Neural cell (in vitro differentiated cells): ENCODE measurements around the gene IL7R. TPM values are rescaled to one million over a fixed set of nuclear protein-coding genes. Genes with fewer than 3 reads are reported as not detected.

Source experiments
- H2AFZ ChIP-seq: fragments of 200-600, 300-800 bp; sonication (generic), shearing (Covaris generic); 2 replicates; pipeline ENCODE4 v1.6.0; 2014; ENCODE audit warnings: low read depth, mild to moderate bottlenecking, antibody characterized with exemption, low read length, moderate library complexity
- H3F3A ChIP-seq: fragments of 200-600 bp; shearing (Covaris generic); 2 replicates; pipeline ENCODE4 v1.6.1; 2016; ENCODE audit warnings: mild to moderate bottlenecking, moderate library complexity, mixed read lengths, antibody characterized with exemption, low read length; ENCODE audit not compliant: insufficient read depth, poor library complexity, severe bottlenecking
- H3K27ac ChIP-seq: fragments of 200-600, 300-800 bp; sonication (generic), shearing (Covaris generic); 2 replicates; pipeline ENCODE4 v1.5.1; 2014; ENCODE audit warnings: mild to moderate bottlenecking, low read length, moderate library complexity
- H3K27me3 ChIP-seq: fragments of 300-800, 200-600 bp; sonication (generic), shearing (Covaris generic); 2 replicates; pipeline ENCODE4 v1.6.0; 2014; ENCODE audit warnings: mild to moderate bottlenecking, low read depth, low read length, moderate library complexity; ENCODE audit not compliant: insufficient read depth
- H3K36me3 ChIP-seq: fragments of 300-800, 200-600 bp; sonication (generic), shearing (Covaris generic); 2 replicates; pipeline ENCODE4 v1.5.1; 2014; ENCODE audit warnings: mild to moderate bottlenecking, antibody characterized with exemption, low read length, moderate library complexity; ENCODE audit not compliant: insufficient read depth
- H3K4me2 ChIP-seq: fragments of 300-800, 200-600 bp; sonication (generic), shearing (Covaris generic); 2 replicates; pipeline ENCODE4 v1.6.0; 2014; ENCODE audit warnings: mild to moderate bottlenecking, low read length
- H3K4me3 ChIP-seq: fragments of 300-800, 200-600 bp; sonication (generic), shearing (Covaris generic); 2 replicates; pipeline ENCODE4 v1.5.1; 2014; ENCODE audit warnings: mild to moderate bottlenecking, low read length, moderate library complexity
- H3K79me2 ChIP-seq: fragments of 200-600 bp; shearing (Covaris generic); replicated peaks from 2 replicates; pipeline ENCODE4 v1.6.0; 2014; ENCODE audit warnings: mild to moderate bottlenecking, low read length, moderate library complexity; ENCODE audit not compliant: insufficient read depth
- H3K9ac ChIP-seq: fragments of 300-800, 200-600 bp; sonication (generic), shearing (Covaris generic); 2 replicates; pipeline ENCODE4 v1.6.1; 2016; ENCODE audit warnings: mild to moderate bottlenecking, low read length, mixed read lengths
- H3K9me2 ChIP-seq: fragments of 200-600 bp; shearing (Covaris generic); 2 replicates; pipeline ENCODE4 v1.6.1; 2016; ENCODE audit warnings: mild to moderate bottlenecking, low read length, mixed read lengths; ENCODE audit not compliant: insufficient read depth
- H3K9me3 ChIP-seq: fragments of 200-600, 300-800 bp; sonication (generic), shearing (Covaris generic); 2 replicates; pipeline ENCODE4 v1.6.1; 2016; ENCODE audit warnings: mild to moderate bottlenecking, mixed run types, low read length, moderate library complexity, mixed read lengths
- H4K20me1 ChIP-seq: fragments of 200-600 bp; shearing (Covaris generic); 2 replicates; pipeline ENCODE4 v1.6.1; 2016; ENCODE audit warnings: mild to moderate bottlenecking, mixed run types; ENCODE audit not compliant: insufficient read depth
- EP300 ChIP-seq: fragments of 450-650 bp; conservative IDR thresholded peaks from 2 replicates; pipeline ENCODE4 v1.6.1; 2014; ENCODE audit warnings: antibody characterized with exemption, mild to moderate bottlenecking, moderate library complexity; ENCODE audit not compliant: poor library complexity, severe bottlenecking
- EZH2 ChIP-seq: fragments of 200-600, 300-800 bp; shearing (Covaris generic), sonication (generic); IDR thresholded peaks from 2 replicates; pipeline ENCODE4 v1.6.1; 2014; ENCODE audit warnings: antibody characterized with exemption, low read length, borderline replicate concordance, mild to moderate bottlenecking; ENCODE audit not compliant: insufficient read depth, poor library complexity, severe bottlenecking
- MXI1 ChIP-seq: fragments of 450-650 bp; conservative IDR thresholded peaks from 2 replicates; pipeline ENCODE4 v1.6.1; 2014; ENCODE audit warnings: antibody characterized with exemption, mild to moderate bottlenecking; ENCODE audit not compliant: poor library complexity, severe bottlenecking
- POLR2AphosphoS5 ChIP-seq: IDR thresholded peaks from 2 replicates; pipeline ENCODE4 v1.6.1; 2012
- RAD21 ChIP-seq: fragments of 450-650 bp; conservative IDR thresholded peaks from 2 replicates; pipeline ENCODE4 v1.6.1; 2014; ENCODE audit warnings: antibody characterized with exemption, mild to moderate bottlenecking, moderate library complexity
- REST ChIP-seq: IDR thresholded peaks from 2 replicates; pipeline ENCODE4 v1.6.1; 2012; ENCODE audit warnings: borderline replicate concordance
- SMC3 ChIP-seq: fragments of 450-650 bp; conservative IDR thresholded peaks from 2 replicates; pipeline ENCODE4 v1.6.1; 2014; ENCODE audit warnings: antibody characterized with exemption, mild to moderate bottlenecking, moderate library complexity; ENCODE audit not compliant: poor library complexity
- TAF1 ChIP-seq: IDR thresholded peaks from 2 replicates; pipeline ENCODE4 v1.6.1; 2012; ENCODE audit warnings: low read depth
- polyA plus RNA-seq: library from polyadenylated mRNA; depleted of rRNA; stranded (reverse); fragments of >200 nt; gene quantifications from 2 replicates; pipeline ENCODE4 v1.2.3, GENCODE V29; 2014
- TF ChIP-seq, protein P1 (sequence below): fragments of 450-650 bp; IDR thresholded peaks from 2 replicates; pipeline ENCODE4 v1.5.1; 2014; ENCODE audit warnings: antibody characterized with exemption, mild to moderate bottlenecking, moderate library complexity; ENCODE audit not compliant: poor library complexity, severe bottlenecking

Gene IL7R
- polyA plus RNA-seq, 1 donor from 2014 or later, result not detected

DNA sequence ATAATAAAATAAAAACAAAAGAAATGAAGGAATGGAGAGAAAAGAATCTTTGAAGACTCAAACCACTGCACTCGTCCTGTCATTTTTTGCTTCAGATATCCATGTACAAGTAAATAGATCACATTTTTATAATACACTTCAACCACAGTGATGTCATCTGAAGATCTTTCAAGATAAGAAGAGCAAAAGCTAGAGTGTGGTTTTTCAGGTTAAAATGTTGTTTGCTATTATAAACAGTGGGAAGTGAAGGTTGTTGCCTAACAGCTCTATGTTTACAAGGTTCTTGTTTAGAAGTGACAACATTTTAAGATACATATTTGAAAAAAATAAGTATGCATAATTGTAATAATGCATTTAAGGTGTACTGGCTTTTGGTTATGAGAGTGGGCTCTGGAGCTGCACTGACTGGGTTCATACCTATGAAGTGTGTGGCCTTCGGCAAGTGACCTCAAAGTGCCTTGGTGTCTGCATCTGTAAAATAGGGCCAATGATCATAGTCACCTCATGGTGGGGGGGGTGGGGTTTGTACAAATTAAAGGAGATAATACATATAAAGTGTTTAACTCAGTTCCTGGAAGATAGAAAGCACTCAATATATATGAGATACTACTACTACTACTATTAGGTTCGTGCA is 45.5 kb upstream of the IL7R start:
- Histone ChIP-seq H3K9me2 (no peaks in the 10 kb centered on the region), H3K9ac (no peak overlapping the region), H3K79me2 (no peaks in the 10 kb centered on the region), H2AFZ (no peak overlapping the region), H4K20me1 (no peaks in the 10 kb centered on the region), H3K27ac (no peak overlapping the region), H3K9me3 (no peaks in the 10 kb centered on the region), H3F3A (no peaks in the 10 kb centered on the region), H3K36me3 (no peaks in the 10 kb centered on the region), H3K4me3 (no peak overlapping the region), H3K27me3 (no peaks in the 10 kb centered on the region), H3K4me2 (no peak overlapping the region)
- TF ChIP-seq SMC3, result no peak
- TF ChIP-seq REST, result no peak
- TF ChIP-seq MXI1, result no peak
- no peak for TF ChIP-seq POLR2AphosphoS5

GRCh38 chr5:35813521-35813920 is 43.2 kb upstream of the IL7R start:
- Histone ChIP-seq H3K4me2 (no peak overlapping the region), H3K36me3 (no peaks in the 10 kb centered on the region), H4K20me1 (no peaks in the 10 kb centered on the region), H3K27me3 (no peaks in the 10 kb centered on the region), H2AFZ (no peak overlapping the region), H3K9me3 (no peaks in the 10 kb centered on the region), H3K9me2 (no peaks in the 10 kb centered on the region), H3K4me3 (no peak overlapping the region), H3K79me2 (no peaks in the 10 kb centered on the region), H3K27ac (no peak overlapping the region), H3K9ac (no peak overlapping the region), H3F3A (no peaks in the 10 kb centered on the region)
- TF ChIP-seq SMC3 (no peak), TAF1 (no peak), EP300 (no peak), EZH2 (no peak), RAD21 (no peak), MXI1 (no peak), REST (no peak), POLR2AphosphoS5 (no peak)
- TF ChIP-seq, protein P1, sequence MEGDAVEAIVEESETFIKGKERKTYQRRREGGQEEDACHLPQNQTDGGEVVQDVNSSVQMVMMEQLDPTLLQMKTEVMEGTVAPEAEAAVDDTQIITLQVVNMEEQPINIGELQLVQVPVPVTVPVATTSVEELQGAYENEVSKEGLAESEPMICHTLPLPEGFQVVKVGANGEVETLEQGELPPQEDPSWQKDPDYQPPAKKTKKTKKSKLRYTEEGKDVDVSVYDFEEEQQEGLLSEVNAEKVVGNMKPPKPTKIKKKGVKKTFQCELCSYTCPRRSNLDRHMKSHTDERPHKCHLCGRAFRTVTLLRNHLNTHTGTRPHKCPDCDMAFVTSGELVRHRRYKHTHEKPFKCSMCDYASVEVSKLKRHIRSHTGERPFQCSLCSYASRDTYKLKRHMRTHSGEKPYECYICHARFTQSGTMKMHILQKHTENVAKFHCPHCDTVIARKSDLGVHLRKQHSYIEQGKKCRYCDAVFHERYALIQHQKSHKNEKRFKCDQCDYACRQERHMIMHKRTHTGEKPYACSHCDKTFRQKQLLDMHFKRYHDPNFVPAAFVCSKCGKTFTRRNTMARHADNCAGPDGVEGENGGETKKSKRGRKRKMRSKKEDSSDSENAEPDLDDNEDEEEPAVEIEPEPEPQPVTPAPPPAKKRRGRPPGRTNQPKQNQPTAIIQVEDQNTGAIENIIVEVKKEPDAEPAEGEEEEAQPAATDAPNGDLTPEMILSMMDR, result no peak
